B cell (primary cell): ENCODE results near the gene CELSR3. TPM values are rescaled to one million over a fixed set of nuclear protein-coding genes. Genes with fewer than 3 reads are reported as not detected.
A peak's percentile ranks its signal among the peaks of the same experiment; 100 is the strongest.

Experiments
- ATAC-seq: fragments of 200-7000 bp; cut with Tn5 transposase; one replicate; pipeline ENCODE4 v1.10.0; 2021; ENCODE audit warnings: low read depth, mild to moderate bottlenecking, moderate number of reproducible peaks, moderate library complexity
- CTCF ChIA-PET: fragments of 350-600 bp; sonication (Branson Sonifier 250); formaldehyde crosslinking; loops from one replicate; lab custom pipeline; 2021; ENCODE audit warnings: antibody characterized with exemption, inconsistent platforms; lab: Charles Lee
- POLR2A ChIA-PET: fragments of 350-600 bp; sonication (Branson Sonifier 250); formaldehyde crosslinking; loops from one replicate; lab custom pipeline; 2021; ENCODE audit warnings: antibody characterized with exemption; lab: Charles Lee
- DNase-seq: peaks from one replicate; pipeline ENCODE4 v3.0.0; 2013
- H2AFZ ChIP-seq: 2 replicates; pipeline ENCODE4 v1.6.1; 2012; ENCODE audit warnings: mild to moderate bottlenecking, low read depth, low read length; ENCODE audit not compliant: insufficient read depth, poor library complexity, severe bottlenecking
- H3K27ac ChIP-seq, 2 donors: 1 replicate in 1 of 2; 2 replicates in 1 of 2; pipeline ENCODE4 v1.5.1; 2012 to 2013; ENCODE audit warnings: low read length in 2 of 2, mild to moderate bottlenecking in 2 of 2, moderate library complexity in 1 of 2
- H3K27me3 ChIP-seq, 4 experiments: fragments of 200-600 bp in 1 of 4; sonication (generic) in 1 of 4; replicated peaks in 1 of 4; 1 replicate in 2 of 4; 2 replicates in 2 of 4; pipeline versions ENCODE4 v1.6.1 to v1.7.0; 2013 to 2016; ENCODE audit warnings: low read length in 3 of 4, mild to moderate bottlenecking in 2 of 4, mixed read lengths in 1 of 4, moderate library complexity in 1 of 4; ENCODE audit not compliant: insufficient read depth in 4 of 4, control insufficient read depth in 3 of 4; ENCODE audit errors: control extremely low read depth in 1 of 4
- H3K36me3 ChIP-seq, 2 experiments: replicated peaks in 1 of 2; 1 replicate in 1 of 2; 2 replicates in 1 of 2; pipeline versions ENCODE4 v1.6.1 to v1.7.1; 2013; ENCODE audit warnings: low read length in 1 of 2; ENCODE audit not compliant: insufficient read depth in 2 of 2, control insufficient read depth in 1 of 2; ENCODE audit errors: control extremely low read depth in 1 of 2, extremely low read depth in 1 of 2
- H3K4me1 ChIP-seq, 2 donors: fragments of 200-600 bp in 1 of 2; sonication (generic) in 1 of 2; 1 replicate in 1 of 2; 2 replicates in 1 of 2; pipeline versions ENCODE4 v1.5.1 to v1.6.1; 2013 to 2017; ENCODE audit warnings: low read length in 2 of 2; ENCODE audit not compliant: control insufficient read depth in 2 of 2, insufficient read depth in 2 of 2
- H3K4me2 ChIP-seq: replicated peaks from 2 replicates; pipeline ENCODE3; 2012; ENCODE audit warnings: mild to moderate bottlenecking, low read depth, low read length; ENCODE audit not compliant: poor library complexity, severe bottlenecking
- H3K4me3 ChIP-seq, 5 experiments: fragments of 200-600 bp in 1 of 5; sonication (generic) in 1 of 5; 1 replicate in 3 of 5; 2 replicates in 2 of 5; pipeline versions ENCODE4 v1.5.1 to v1.7.0; 2011 to 2016; ENCODE audit warnings: low read length in 4 of 5, mild to moderate bottlenecking in 4 of 5, low read depth in 2 of 5, control low read depth in 1 of 5, moderate library complexity in 1 of 5; ENCODE audit not compliant: insufficient read depth in 1 of 5; ENCODE audit errors: control extremely low read depth in 1 of 5, extremely low read depth in 1 of 5
- H3K79me2 ChIP-seq: fragments of 200-600 bp; sonication (generic); one replicate; pipeline ENCODE4 v1.6.0; 2016; ENCODE audit warnings: low read length; ENCODE audit not compliant: control insufficient read depth, insufficient read depth
- H3K9ac ChIP-seq: fragments of 200-600 bp; sonication (generic); 2 replicates; pipeline ENCODE4 v1.6.1; 2017; ENCODE audit warnings: mild to moderate bottlenecking, low read length, moderate library complexity
- H3K9me3 ChIP-seq, 3 donors: one replicate each; pipeline versions ENCODE4 v1.6.1 to v1.7.1; 2013; ENCODE audit warnings: low read length in 2 of 3; ENCODE audit not compliant: control insufficient read depth in 2 of 3, insufficient read depth in 1 of 3; ENCODE audit errors: control extremely low read depth in 1 of 3
- H4K20me1 ChIP-seq: 2 replicates; pipeline ENCODE4 v1.6.0; 2012; ENCODE audit warnings: mild to moderate bottlenecking, low read length; ENCODE audit not compliant: insufficient read depth, control insufficient read depth, poor library complexity, severe bottlenecking
- H3K27ac Mint-ChIP-seq: one replicate; pipeline ENCODE4 v1.8.0; 2021; ENCODE audit warnings: mixed read lengths
- H3K27me3 Mint-ChIP-seq: one replicate; pipeline ENCODE4 v1.8.0; 2021; ENCODE audit warnings: mixed read lengths
- H3K4me1 Mint-ChIP-seq: one replicate; pipeline ENCODE4 v1.8.0; 2021; ENCODE audit warnings: mixed read lengths
- H3K4me3 Mint-ChIP-seq: one replicate; pipeline ENCODE4 v1.8.0; 2021; ENCODE audit warnings: mixed read lengths
- H3K9me3 Mint-ChIP-seq: one replicate; pipeline ENCODE4 v1.8.0; 2022; ENCODE audit warnings: mixed read lengths; ENCODE audit not compliant: insufficient read depth
- EZH2 ChIP-seq: IDR thresholded peaks from 2 replicates; pipeline ENCODE4 v1.6.1; 2012; ENCODE audit warnings: borderline replicate concordance, low read depth, mild to moderate bottlenecking, moderate library complexity, low read length; ENCODE audit not compliant: insufficient read depth, poor library complexity, severe bottlenecking
- WGBS: methylation state at CpG from one replicate; pipeline ENCODE4 v1.1.5; 2013; ENCODE audit warnings: missing lambda C conversion rate; ENCODE audit not compliant: insufficient coverage; 5-methylcytosine and 5-hydroxymethylcytosine counted together
- intact Hi-C: fragments of 100-400 bp; cut with micrococcal nuclease; formaldehyde crosslinking; loops from one replicate; pipeline ENCODE4 v1.10.0; 2022
- polyA plus RNA-seq: library from polyadenylated mRNA; depleted of rRNA; stranded (reverse); fragments of >200 nt; gene quantifications from 2 replicates; pipeline ENCODE4 v1.2.3, GENCODE V29; 2012
- total RNA-seq, 2 donors: library from RNA; stranded (reverse); fragments of 120-200 nt in 1 of 2; gene quantifications; 1 replicate in 1 of 2; 2 replicates in 1 of 2; pipeline versions ENCODE4 v1.2.3 to v1.2.4, GENCODE V29; 2013 to 2022
- TF ChIP-seq, protein P1 (sequence below): fragments of 200-600 bp; IDR thresholded peaks from one replicate; pipeline ENCODE4 v1.8.0; 2022; ENCODE audit warnings: antibody characterized with exemption, mild to moderate bottlenecking

The CELSR3 gene
- total and polyA plus RNA-seq, 2 donors (not counting 1 experiment from before 2014, with no cell fraction given): 2.4 to 2.5 TPM

DNA sequence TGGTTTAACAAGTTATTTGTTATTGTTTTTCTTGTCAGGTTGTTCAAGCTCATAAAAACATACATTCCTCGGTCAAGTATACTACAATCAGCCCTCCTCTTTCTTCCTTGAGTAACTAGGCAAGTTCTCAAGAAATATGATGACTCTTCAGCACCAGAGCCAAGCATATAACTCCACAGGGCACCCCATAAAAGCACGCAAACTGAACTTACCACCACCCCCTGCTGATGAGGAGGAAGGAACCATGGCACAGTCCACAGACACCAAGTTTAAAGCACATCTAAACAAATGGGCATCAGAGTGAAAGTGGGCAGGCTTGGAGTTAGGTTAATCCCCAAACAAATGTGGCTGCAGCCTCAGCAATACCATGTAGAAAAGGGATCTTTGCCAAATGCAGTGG is 49.0 kb upstream of the CELSR3 start:
- CTCF ChIA-PET: no interaction called here

GRCh38 chr3:48709051-48709461 is 46.4 kb upstream of the CELSR3 start:
- Histone ChIP-seq H3K79me2 (peaks cover 98% of the 10 kb centered on the region), H3K27me3 (no peaks in the 10 kb centered on the region), H3K9me3 (no peaks in the 10 kb centered on the region), H3K27ac (no peak overlapping the region), H3K4me1 (peaks cover 9 to 11% of the 10 kb centered on the region in 2 donors), H3K4me3 (no peak overlapping the region), H2AFZ (no peak overlapping the region), H4K20me1 (peaks cover 76% of the 10 kb centered on the region), H3K36me3 (peaks cover 10 to 54% of the 10 kb centered on the region in 2 experiments), H3K9ac (no peak overlapping the region), H3K4me2 (no peak overlapping the region)
- Mint-ChIP-seq H3K4me1 (peaks cover 38% of the 10 kb centered on the region), H3K27ac (peak overlapping the region; percentile 32), H3K27me3 (no peaks in the 10 kb centered on the region), H3K4me3 (no peak overlapping the region), H3K9me3 (no peaks in the 10 kb centered on the region)
- intact Hi-C loops: no loop called here
- POLR2A ChIA-PET: no interaction called here
- CTCF ChIA-PET: interaction anchor here (0.7 to 0.8 kb wide), 2 partner anchors 8 to 31 kb away, joined by 3 read pairs; partner anchors contain the start of gene IP6K2
- DNase-seq (no peak), ATAC-seq (no peak)
- 89% methylated on average over 6 of the region's 7 CpGs for WGBS
- TF ChIP-seq, protein P1, sequence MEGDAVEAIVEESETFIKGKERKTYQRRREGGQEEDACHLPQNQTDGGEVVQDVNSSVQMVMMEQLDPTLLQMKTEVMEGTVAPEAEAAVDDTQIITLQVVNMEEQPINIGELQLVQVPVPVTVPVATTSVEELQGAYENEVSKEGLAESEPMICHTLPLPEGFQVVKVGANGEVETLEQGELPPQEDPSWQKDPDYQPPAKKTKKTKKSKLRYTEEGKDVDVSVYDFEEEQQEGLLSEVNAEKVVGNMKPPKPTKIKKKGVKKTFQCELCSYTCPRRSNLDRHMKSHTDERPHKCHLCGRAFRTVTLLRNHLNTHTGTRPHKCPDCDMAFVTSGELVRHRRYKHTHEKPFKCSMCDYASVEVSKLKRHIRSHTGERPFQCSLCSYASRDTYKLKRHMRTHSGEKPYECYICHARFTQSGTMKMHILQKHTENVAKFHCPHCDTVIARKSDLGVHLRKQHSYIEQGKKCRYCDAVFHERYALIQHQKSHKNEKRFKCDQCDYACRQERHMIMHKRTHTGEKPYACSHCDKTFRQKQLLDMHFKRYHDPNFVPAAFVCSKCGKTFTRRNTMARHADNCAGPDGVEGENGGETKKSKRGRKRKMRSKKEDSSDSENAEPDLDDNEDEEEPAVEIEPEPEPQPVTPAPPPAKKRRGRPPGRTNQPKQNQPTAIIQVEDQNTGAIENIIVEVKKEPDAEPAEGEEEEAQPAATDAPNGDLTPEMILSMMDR: no peak
- TF ChIP-seq EZH2: no peak

More for the DNA sequence above, 49.0 kb upstream of the CELSR3 start:
- H3K36me3 ChIP-seq: peaks cover 8 to 50% of the 10 kb centered on the region in 2 experiments
- Mint-ChIP-seq H3K4me3 (no peak overlapping the region), H3K4me1 (peaks cover 57% of the 10 kb centered on the region), H3K9me3 (no peaks in the 10 kb centered on the region), H3K27me3 (no peaks in the 10 kb centered on the region), H3K27ac (peak overlapping the region; percentile 10)
- H3K79me2 ChIP-seq: peaks cover 98% of the 10 kb centered on the region
- no peak for TF ChIP-seq EZH2
- TF ChIP-seq, protein P1: no peak
- 100% methylated on average over 1 of the region's 2 CpGs for WGBS
- H3K4me3 ChIP-seq: no peak overlapping the region
- H2AFZ ChIP-seq: no peak overlapping the region
- ATAC-seq (no peak), DNase-seq (no peak)
- no peaks in the 10 kb centered on the region for H3K9me3 ChIP-seq
- no peak overlapping the region for H3K4me2 ChIP-seq
- POLR2A ChIA-PET: no interaction called here
- no peak overlapping the region for H3K9ac ChIP-seq
- peaks cover 51% of the 10 kb centered on the region for H4K20me1 ChIP-seq
- H3K27me3 ChIP-seq: no peaks in the 10 kb centered on the region
- no peak overlapping the region for H3K27ac ChIP-seq
- peaks cover 21 to 22% of the 10 kb centered on the region in 2 donors for H3K4me1 ChIP-seq
- intact Hi-C loops: loop anchor here (10.0 kb wide), 1 partner anchor 313 kb away; the partner anchor contains the start of genes IMPDH2 and NDUFAF3
